HepG2 (cell line): ENCODE data around the gene GNMT. TPM values are rescaled to one million over a fixed set of nuclear protein-coding genes. Genes with fewer than 3 reads are reported as not detected.

Experiments
- ADNP ChIP-seq: sonication (generic); formaldehyde crosslinking; IDR thresholded peaks from 2 replicates; pipeline ENCODE4 v1.4.0; 2020; ENCODE audit warnings: missing genetic modification reagents
- BORCS8-MEF2B ChIP-seq: sonication (generic); formaldehyde crosslinking; IDR thresholded peaks from 2 replicates; pipeline ENCODE4 v1.8.0; 2022; ENCODE audit warnings: mild to moderate bottlenecking, missing genetic modification reagents
- FLYWCH1 ChIP-seq: sonication (generic); formaldehyde crosslinking; IDR thresholded peaks from 2 replicates; pipeline ENCODE4 v1.8.1; 2023; ENCODE audit warnings: mild to moderate bottlenecking, missing genetic modification reagents
- FOXC1 ChIP-seq: sonication (generic); formaldehyde crosslinking; IDR thresholded peaks from 2 replicates; pipeline ENCODE4 v1.8.0; 2022; ENCODE audit warnings: mild to moderate bottlenecking, missing genetic modification reagents, borderline replicate concordance
- HOXA5 ChIP-seq: sonication (generic); formaldehyde crosslinking; IDR thresholded peaks from 2 replicates; pipeline ENCODE4 v1.4.0; 2020; ENCODE audit warnings: missing genetic modification reagents
- POLR2AphosphoS2 ChIP-seq: IDR thresholded peaks from 2 replicates; pipeline ENCODE4 v1.6.1; 2011; ENCODE audit warnings: low read depth, low read length, improper control_type of control experiment
- RFX1 ChIP-seq: fragments of 450-650 bp; IDR thresholded peaks from 2 replicates; pipeline ENCODE4 v1.6.1; 2017
- SNAPC2 ChIP-seq: sonication (generic); formaldehyde crosslinking; IDR thresholded peaks from 2 replicates; pipeline ENCODE4 v1.8.1; 2022; ENCODE audit warnings: mild to moderate bottlenecking, missing genetic modification reagents
- SSRP1 ChIP-seq: IDR thresholded peaks from 2 replicates; pipeline ENCODE4 v1.6.1; 2016; ENCODE audit warnings: control low read depth
- TCF7L2 ChIP-seq: IDR thresholded peaks from 2 replicates; pipeline ENCODE4 v1.6.1; 2011; ENCODE audit warnings: mild to moderate bottlenecking, low read depth, low read length, moderate library complexity
- ZNF224 ChIP-seq: sonication (generic); formaldehyde crosslinking; IDR thresholded peaks from 2 replicates; pipeline ENCODE4 v1.5.0; 2020; ENCODE audit warnings: mild to moderate bottlenecking, missing genetic modification reagents
- ZNF256 ChIP-seq: sonication (generic); formaldehyde crosslinking; conservative IDR thresholded peaks from 2 replicates; pipeline ENCODE4 v1.4.0; 2020; ENCODE audit warnings: missing genetic modification reagents
- ZNF468 ChIP-seq: sonication (generic); formaldehyde crosslinking; IDR thresholded peaks from 2 replicates; pipeline ENCODE4 v1.8.0; 2022; ENCODE audit warnings: mild to moderate bottlenecking, moderate library complexity, missing genetic modification reagents
- ZNF652 ChIP-seq: IDR thresholded peaks from 2 replicates; pipeline ENCODE4 v1.6.1; 2016; ENCODE audit warnings: low read depth, borderline replicate concordance
- ZNF749 ChIP-seq: sonication (generic); formaldehyde crosslinking; IDR thresholded peaks from 2 replicates; pipeline ENCODE4 v1.8.0; 2022; ENCODE audit warnings: mild to moderate bottlenecking, missing genetic modification reagents, moderate library complexity, borderline replicate concordance
- polyA plus RNA-seq, 8 experiments: library from polyadenylated mRNA; depleted of rRNA in 3 of 8; stranded (reverse) in 7 of 8; unstranded in 1 of 8; fragments of >200 nt; fragmentation: Illumina TruSeq in 4 of 8; extraction: Trizol in 4 of 8; gene quantifications; 2 replicates each; pipeline versions ENCODE4 v1.2.1 to v1.2.3, GENCODE V29; 2011 to 2016; ENCODE audit warnings: low read depth in 4 of 8, missing spikeins in 1 of 8, mixed read lengths in 1 of 8; ENCODE audit not compliant: insufficient read depth in 1 of 8
- total RNA-seq, 5 experiments: library from RNA; depleted of rRNA; stranded (reverse); fragments of >200 nt; fragmentation: Illumina TruSeq; extraction: Trizol; gene quantifications; 2 replicates each; pipeline ENCODE4 v1.2.3, GENCODE V29; 2016; ENCODE audit warnings: low read depth in 1 of 5
- TF ChIP-seq, protein P1 (sequence below): sonication (generic); formaldehyde crosslinking; IDR thresholded peaks from 2 replicates; pipeline ENCODE4 v1.4.0; 2020; ENCODE audit warnings: missing genetic modification reagents, borderline replicate concordance
- TF ChIP-seq, protein P2 (sequence below): sonication (generic); formaldehyde crosslinking; IDR thresholded peaks from 2 replicates; pipeline ENCODE4 v1.5.0; 2020; ENCODE audit warnings: mild to moderate bottlenecking, missing genetic modification reagents, borderline replicate concordance
- TF ChIP-seq, protein P3 (sequence below): sonication (generic); formaldehyde crosslinking; IDR thresholded peaks from 2 replicates; pipeline ENCODE4 v1.8.0; 2023; ENCODE audit warnings: mild to moderate bottlenecking, missing genetic modification reagents

Gene GNMT
- total and polyA plus RNA-seq, 2 of the 13 experiments (the other 11 are each of a cell fraction or from before 2014, with no cell fraction given), result 2.8 to 7.0 TPM

DNA sequence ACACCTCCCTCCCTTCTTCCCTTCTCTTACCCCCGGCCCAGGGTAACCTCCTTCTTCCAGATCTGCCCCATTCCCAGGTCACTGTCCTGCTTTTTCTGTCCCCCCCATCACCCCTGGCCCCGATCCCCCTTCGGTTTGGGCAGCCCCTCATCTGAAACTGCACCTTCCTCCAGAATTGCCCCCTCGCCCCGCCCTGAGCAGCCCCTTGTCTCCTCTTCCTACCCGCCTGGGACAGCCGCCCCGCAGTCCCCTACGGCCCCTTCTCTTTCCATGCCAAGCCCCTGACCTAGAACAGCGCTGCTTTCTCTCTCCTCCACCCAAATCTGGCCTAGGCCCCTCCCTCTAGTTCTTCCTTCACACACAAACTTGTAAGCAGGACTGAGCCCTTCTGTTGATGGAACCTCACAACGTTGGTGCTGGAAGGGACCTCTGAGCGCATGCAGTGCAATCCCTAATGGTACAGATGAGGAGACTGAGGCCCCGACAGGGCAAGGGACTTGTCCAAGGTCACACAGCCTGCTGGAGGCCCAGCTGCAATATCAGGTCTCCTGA is 24.4 kb downstream of the GNMT start (continued):
- TF ChIP-seq, protein P1, sequence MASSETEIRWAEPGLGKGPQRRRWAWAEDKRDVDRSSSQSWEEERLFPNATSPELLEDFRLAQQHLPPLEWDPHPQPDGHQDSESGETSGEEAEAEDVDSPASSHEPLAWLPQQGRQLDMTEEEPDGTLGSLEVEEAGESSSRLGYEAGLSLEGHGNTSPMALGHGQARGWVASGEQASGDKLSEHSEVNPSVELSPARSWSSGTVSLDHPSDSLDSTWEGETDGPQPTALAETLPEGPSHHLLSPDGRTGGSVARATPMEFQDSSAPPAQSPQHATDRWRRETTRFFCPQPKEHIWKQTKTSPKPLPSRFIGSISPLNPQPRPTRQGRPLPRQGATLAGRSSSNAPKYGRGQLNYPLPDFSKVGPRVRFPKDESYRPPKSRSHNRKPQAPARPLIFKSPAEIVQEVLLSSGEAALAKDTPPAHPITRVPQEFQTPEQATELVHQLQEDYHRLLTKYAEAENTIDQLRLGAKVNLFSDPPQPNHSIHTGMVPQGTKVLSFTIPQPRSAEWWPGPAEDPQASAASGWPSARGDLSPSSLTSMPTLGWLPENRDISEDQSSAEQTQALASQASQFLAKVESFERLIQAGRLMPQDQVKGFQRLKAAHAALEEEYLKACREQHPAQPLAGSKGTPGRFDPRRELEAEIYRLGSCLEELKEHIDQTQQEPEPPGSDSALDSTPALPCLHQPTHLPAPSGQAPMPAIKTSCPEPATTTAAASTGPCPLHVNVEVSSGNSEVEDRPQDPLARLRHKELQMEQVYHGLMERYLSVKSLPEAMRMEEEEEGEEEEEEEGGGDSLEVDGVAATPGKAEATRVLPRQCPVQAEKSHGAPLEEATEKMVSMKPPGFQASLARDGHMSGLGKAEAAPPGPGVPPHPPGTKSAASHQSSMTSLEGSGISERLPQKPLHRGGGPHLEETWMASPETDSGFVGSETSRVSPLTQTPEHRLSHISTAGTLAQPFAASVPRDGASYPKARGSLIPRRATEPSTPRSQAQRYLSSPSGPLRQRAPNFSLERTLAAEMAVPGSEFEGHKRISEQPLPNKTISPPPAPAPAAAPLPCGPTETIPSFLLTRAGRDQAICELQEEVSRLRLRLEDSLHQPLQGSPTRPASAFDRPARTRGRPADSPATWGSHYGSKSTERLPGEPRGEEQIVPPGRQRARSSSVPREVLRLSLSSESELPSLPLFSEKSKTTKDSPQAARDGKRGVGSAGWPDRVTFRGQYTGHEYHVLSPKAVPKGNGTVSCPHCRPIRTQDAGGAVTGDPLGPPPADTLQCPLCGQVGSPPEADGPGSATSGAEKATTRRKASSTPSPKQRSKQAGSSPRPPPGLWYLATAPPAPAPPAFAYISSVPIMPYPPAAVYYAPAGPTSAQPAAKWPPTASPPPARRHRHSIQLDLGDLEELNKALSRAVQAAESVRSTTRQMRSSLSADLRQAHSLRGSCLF (CRISPR knock-in tag), result no peak
- TF ChIP-seq, protein P2, sequence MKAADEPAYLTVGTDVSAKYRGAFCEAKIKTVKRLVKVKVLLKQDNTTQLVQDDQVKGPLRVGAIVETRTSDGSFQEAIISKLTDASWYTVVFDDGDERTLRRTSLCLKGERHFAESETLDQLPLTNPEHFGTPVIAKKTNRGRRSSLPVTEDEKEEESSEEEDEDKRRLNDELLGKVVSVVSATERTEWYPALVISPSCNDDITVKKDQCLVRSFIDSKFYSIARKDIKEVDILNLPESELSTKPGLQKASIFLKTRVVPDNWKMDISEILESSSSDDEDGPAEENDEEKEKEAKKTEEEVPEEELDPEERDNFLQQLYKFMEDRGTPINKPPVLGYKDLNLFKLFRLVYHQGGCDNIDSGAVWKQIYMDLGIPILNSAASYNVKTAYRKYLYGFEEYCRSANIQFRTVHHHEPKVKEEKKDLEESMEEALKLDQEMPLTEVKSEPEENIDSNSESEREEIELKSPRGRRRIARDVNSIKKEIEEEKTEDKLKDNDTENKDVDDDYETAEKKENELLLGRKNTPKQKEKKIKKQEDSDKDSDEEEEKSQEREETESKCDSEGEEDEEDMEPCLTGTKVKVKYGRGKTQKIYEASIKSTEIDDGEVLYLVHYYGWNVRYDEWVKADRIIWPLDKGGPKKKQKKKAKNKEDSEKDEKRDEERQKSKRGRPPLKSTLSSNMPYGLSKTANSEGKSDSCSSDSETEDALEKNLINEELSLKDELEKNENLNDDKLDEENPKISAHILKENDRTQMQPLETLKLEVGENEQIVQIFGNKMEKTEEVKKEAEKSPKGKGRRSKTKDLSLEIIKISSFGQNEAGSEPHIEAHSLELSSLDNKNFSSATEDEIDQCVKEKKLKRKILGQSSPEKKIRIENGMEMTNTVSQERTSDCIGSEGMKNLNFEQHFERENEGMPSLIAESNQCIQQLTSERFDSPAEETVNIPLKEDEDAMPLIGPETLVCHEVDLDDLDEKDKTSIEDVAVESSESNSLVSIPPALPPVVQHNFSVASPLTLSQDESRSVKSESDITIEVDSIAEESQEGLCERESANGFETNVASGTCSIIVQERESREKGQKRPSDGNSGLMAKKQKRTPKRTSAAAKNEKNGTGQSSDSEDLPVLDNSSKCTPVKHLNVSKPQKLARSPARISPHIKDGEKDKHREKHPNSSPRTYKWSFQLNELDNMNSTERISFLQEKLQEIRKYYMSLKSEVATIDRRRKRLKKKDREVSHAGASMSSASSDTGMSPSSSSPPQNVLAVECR (CRISPR knock-in tag), result no peak
- TF ChIP-seq ZNF749, result no peak
- no peak for TF ChIP-seq HOXA5 (CRISPR knock-in tag)
- TF ChIP-seq SSRP1 (CRISPR knock-in tag), result no peak
- no peak for TF ChIP-seq ZNF652
- no peak for TF ChIP-seq RFX1
- TF ChIP-seq BORCS8-MEF2B, result no peak
- TF ChIP-seq TCF7L2, result no peak
- TF ChIP-seq POLR2AphosphoS2, result no peak
- no peak for TF ChIP-seq ZNF468
- TF ChIP-seq ADNP (CRISPR knock-in tag), result peak; percentile 58; the same call in 1 of the 2 replicates
- TF ChIP-seq ZNF256 (CRISPR knock-in tag), result no peak
- no peak for TF ChIP-seq FOXC1 (CRISPR knock-in tag)
- TF ChIP-seq ZNF224 (CRISPR knock-in tag), result no peak
- no peak for TF ChIP-seq SNAPC2 (CRISPR knock-in tag)
- TF ChIP-seq, protein P3, sequence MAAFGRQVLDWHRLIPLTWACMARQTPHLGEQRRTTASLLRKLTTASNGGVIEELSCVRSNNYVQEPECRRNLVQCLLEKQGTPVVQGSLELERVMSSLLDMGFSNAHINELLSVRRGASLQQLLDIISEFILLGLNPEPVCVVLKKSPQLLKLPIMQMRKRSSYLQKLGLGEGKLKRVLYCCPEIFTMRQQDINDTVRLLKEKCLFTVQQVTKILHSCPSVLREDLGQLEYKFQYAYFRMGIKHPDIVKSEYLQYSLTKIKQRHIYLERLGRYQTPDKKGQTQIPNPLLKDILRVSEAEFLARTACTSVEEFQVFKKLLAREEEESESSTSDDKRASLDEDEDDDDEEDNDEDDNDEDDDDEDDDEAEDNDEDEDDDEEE (CRISPR knock-in tag), result 0 out of 2 replicates have a peak, but pooled peaks have one; percentile 56
- TF ChIP-seq FLYWCH1, result no peak
